AG20443 (cell line): ENCODE measurements around the gene TCF20.

Source experiments
- DNase-seq: peaks from one replicate; pipeline ENCODE4 v3.0.0; 2012; ENCODE audit warnings: low spot score, mixed read lengths

The TCF20 gene

GRCh38 chr22:42261296-42261695, 9.2 kb downstream of the TCF20 start:
- DNase-seq, result no peak

- DNase-seq, result no peak
Observed at GRCh38 chr22:42258126-42258525, 12.3 kb downstream of the TCF20 start.

DNA sequence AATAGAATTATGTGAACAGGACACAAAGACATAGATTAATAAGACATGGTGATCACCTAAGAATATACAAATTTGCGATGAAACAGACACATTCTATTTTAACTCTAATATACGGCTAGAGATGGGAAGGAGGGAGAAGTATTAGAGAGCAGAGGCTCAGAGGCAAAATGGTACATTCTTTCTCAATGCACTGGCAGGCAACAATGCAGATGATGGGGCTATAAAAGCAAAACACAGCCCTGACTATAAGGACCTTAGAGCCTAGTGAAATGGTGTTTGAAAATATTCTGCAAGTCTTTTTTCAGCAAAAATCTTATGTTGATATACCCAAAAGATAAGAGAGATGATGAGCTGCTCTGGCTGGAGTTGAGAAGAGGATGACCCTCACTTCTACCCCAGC, 13.1 kb downstream of the TCF20 start:
- no peak for DNase-seq

- no peak for DNase-seq
Observed at GRCh38 chr22:42256930-42257329, 13.5 kb downstream of the TCF20 start.

- DNase-seq, result no peak
Observed at GRCh38 chr22:42256220-42256619, 14.2 kb downstream of the TCF20 start.

GRCh38 chr22:42249831-42250230, 20.6 kb downstream of the TCF20 start:
- no peak for DNase-seq

DNA sequence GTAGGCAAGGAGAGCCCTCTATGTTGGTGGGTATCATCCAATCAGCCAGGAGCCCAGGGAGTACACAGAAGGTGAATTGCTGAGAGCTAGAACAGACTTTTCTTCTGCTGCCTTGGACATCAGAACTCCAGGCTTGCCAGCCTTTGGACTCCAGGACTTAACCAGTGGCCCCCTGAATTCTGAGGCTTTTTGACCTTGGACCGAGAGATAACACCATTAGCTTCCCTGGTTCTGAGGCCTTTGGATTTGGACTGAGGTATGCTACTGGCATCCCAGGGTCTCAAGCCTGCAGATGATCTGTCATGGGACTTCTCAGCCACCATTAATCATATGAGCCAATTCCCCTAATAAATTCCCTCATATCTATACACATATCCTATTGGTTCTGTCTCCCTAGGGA, 21.5 kb downstream of the TCF20 start:
- no peak for DNase-seq

DNA sequence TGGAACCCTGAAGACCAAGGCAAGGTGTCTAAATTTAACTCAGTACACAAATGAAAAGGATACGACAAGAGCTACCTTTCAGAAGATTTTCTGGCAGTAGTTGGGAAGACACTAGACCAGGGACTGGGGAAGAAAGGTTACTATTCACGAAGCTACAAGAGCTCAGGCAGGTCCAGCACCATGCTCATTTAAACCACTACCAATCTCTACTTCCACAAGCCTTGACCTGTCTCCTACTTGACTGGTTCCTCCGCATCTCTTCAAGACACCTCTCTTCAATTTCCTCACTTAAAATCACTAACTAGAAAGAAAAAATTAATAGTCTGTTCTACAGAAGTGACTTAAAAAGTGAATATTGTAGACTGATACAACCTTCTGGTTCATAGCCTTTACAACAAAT, 22.9 kb downstream of the TCF20 start:
- DNase-seq, result no peak

- DNase-seq, result no peak
Observed at GRCh38 chr22:42243802-42244060, 26.7 kb downstream of the TCF20 start.

DNA sequence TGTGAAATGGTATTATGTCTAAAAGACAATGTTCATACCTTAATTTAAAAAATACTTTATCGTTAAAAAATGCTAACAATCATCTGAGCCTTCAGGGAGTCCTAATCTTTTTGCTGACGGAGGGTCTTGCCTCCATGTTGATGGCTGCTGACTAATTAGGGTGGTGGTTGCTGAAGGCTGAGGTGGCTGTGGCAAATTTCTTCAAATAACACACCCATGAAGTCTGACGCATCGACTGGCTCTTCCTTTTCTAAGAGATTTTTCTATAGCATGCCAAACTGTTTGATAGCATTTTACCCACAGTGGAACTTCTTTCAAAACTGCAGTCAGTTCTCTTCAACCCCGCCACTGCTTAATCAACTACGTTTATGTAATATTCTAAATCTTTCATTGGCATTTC, 33.6 kb downstream of the TCF20 start:
- DNase-seq, result no peak

GRCh38 chr22:42236268-42236667, 34.2 kb downstream of the TCF20 start:
- no peak for DNase-seq

GRCh38 chr22:42233879-42234278, 36.6 kb downstream of the TCF20 start:
- DNase-seq, result no peak

GRCh38 chr22:42231929-42232328, 38.5 kb downstream of the TCF20 start:
- DNase-seq, result no peak

DNA sequence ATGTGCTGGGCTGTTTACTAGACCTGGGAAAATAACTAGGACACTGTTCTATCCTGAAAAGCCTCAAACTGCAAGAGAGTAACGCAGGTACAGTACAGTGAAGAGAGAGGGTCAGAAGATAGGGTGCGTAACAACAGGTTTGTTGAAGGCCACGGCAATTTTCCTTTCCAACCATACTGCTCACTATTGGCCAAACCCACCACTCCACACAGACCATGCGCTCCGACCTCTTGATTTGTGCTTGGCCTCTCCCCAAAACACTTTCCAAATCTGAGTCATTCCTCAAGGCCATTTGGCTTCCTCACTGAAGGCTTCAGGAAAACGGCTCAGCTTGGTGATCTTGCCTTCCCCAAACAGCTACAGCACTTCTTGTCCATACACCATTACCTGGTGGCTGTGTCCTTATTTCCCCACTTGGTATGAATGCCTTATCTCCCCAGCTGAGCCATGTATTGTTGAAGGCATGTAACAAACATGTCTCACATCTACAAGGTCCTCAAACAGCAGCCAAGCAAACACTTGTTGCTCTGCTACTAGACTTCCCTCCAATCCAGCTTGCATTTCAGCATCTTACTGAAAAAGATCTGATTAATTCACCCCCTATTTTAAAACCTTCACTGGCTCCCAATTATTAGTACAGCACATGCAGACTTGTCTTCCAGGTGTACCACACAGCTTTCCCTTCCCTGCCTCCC, 40.9 kb downstream of the TCF20 start:
- peak; percentile 60 for DNase-seq

- DNase-seq, result no peak
Observed at GRCh38 chr22:42228483-42228882, 42.0 kb downstream of the TCF20 start.

DNA sequence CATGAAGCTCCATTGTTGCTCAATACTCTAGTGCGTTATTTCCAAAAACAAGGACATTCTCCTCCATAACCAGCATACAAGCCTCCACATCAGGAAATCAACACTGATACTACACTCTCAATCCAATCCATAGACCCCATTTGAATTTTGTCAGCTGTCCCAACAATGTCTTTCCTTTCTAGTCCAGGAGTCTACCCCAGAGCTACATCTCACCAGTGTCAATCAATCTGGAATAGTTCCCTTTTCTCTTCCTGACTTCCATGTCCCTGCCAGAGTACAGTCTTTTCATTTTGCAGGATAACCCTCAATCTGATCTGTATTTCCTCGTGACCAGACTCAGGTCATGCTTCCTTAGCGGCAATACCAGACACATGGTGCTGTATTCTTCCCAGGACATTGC, 43.0 kb downstream of the TCF20 start:
- no peak for DNase-seq

- no peak for DNase-seq
Observed at GRCh38 chr22:42225841-42226240, 44.6 kb downstream of the TCF20 start.

DNA sequence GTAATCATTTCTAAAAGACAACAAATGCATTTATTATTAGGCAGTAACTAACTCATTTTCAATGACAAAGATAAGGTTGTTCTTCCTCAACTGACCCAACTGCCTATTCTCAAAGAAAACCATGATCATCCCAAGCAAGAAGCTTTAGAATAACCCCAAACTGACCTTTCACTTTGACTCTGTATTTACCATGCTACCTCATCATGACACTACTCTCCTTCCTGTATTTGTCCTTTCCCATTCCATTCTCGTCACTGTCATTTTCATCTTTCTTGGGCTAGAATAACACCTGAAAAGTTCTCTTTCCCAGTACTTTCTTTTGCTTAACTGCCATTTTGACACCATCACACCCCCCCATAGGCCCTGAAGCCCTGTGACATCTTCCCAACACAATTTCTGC, 48.3 kb downstream of the TCF20 start:
- no peak for DNase-seq
